ENCODE results near the gene SCFD1.

DNA sequence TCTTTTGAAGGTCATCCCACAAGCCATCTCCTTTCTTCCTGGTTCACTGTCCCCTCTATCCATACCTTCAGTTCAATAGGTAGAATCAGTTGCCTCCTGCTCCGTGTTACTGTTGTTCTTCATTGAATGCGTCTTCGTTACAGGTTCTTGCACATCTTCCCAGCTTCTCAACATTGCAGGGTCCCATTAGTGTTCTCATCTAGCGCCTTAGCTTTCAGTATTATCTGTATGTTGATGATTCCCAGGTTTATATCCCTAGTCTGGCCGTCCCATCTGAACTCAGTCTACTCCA, 2.0 kb downstream of the SCFD1 start:
- TF ChIP-seq CTCF (IDR thresholded peaks at IDR 0.05) = no peak
- no peak for TF ChIP-seq POLR2A (IDR thresholded peaks at IDR 0.05)
